ENCODE results near the gene CALCR.
"Not testable (repeated sequence)": the region's sequence is repeated elsewhere in the genome, so short reads cannot be mapped to it uniquely, and the experiment has no call there.

CALCR gene

DNA sequence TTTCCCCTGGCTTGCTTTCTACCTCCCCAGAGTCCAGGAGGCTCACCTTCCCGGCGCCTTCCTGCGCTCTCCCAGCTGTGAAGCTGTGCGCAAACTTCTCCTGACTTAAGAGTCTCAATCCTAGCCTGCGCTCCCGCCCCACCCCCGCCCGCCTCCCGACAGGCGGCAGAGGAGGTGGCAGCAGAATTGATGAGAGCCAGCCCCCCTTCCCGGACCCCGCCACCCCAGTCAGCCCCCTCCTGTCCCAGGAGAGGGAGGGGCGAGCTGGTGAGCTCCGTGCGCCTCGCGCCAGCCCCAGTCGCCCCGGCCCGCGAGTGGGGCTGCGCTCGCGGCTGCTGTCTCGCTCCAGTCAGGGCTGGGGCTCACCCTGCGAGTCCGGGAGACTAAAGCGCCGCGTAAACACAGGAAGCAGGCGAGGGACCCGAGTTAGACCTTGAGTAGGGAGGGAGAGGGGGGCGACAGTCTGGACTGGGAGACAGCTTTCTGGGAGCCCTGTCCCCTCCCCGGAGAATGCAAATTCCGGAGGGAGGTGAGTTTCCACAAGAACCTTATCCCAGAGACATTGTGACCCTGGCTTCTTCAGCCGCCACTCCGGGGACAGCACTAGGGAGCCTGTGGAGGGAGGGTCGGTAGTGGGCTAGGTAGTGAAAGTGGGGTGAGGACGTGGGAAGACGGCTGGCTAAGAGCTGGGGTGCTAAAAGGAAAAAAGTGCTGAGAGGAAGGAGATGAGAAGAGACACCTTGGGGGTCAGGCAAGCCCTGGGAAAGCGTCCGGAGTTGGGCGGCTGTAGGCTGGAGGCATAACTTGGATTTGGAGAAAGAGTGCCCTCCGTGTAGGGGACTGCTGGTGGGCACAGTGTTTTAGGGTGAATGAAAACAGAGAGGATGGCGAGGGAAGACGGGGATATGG, at the start of gene CALCR:
Gene CALCR (minus strand): TSS at position 79 of the 909 bp plus-strand sequence. CDS start 87,743 bp downstream, outside the sequence.
- no peak for DNase-seq

DNA sequence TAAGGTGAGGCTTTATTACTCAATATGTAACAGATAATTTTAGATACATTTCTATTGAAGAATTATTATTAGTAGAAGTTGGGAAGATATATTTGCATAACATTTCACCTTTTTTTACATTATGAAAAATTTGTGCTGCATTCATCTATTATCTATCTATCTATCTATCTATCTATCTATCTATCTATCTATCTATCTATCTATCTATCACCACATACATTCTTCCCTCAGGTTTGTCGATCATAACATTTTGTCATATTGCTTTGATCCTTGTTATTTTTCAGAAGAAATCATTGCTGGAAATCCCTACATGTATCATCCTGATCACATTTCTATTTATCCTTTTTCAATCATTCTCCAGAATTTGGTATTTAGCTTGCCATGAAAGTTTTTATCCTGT, 49.3 kb upstream of the CALCR start:
- no peak for DNase-seq

GRCh38 chr7:93622036-93623033, 47.8 kb upstream of the CALCR start:
- DNase-seq: peak; percentile 35

DNA sequence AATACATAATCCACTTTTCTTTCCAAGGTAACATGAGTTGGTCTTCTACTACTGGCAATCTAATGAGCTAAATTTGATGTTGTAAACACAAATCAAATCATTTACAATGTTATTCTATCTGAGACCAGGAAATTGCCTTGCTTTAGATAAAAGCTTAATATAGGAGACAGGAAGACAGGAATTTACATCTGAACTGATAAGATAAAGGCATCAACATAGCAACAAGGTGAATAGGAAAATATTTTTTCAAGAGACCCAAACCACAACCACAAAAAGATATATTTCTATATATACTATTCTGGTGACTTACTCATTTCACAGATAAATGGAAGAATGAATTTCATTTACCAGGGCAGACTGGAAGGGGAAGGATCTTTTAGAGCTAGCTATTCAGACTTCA, 46.3 kb upstream of the CALCR start:
- DNase-seq: no peak

GRCh38 chr7:93620057-93620456, 45.5 kb upstream of the CALCR start:
- DNase-seq: no peak

DNA sequence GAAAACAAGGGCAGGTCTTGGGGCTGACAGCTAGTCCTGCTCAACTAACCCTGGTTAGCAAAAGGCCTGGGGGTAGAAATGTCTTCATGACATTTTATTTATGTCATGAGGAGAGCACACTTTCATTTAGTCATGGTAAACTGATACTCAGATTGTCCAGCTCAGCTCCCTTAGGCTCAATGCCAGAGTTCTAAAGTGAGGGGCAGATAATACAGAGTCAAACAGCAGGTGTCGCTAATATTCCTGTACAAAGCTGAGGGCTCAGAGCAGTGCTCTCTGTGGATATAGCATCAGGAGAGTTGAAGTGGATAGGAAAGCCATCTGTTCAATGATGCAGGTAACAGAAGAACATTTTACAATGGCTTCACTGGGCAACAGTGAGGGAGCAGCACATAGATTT, 26.8 kb upstream of the CALCR start:
- peak; percentile 75 for DNase-seq

- no peak for DNase-seq
These were observed 19.7 kb upstream of the CALCR start for GRCh38 chr7:93594250-93594649.

- no peak for DNase-seq
These were observed 18.2 kb upstream of the CALCR start for GRCh38 chr7:93592588-93593266.

GRCh38 chr7:93591224-93592050, 16.9 kb upstream of the CALCR start:
- not testable (repeated sequence) for DNase-seq

DNA sequence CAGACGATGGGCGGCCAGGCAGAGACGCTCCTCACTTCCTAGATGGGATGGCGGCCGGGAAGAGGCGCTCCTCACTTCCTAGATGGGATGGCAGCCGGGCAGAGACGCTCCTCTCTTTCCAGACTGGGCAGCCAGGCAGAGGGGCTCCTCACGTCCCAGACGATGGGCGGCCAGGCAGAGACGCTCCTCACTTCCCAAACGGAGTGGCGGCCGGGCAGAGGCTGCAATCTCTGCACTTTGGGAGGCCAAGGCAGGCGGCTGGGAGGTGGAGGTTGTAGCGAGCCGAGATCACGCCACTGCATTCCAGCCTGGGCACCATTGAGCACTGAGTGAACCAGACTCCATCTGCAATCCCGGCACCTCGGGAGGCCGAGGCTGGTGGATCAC, 11.9 kb upstream of the CALCR start:
- DNase-seq: not testable (repeated sequence)

GRCh38 chr7:93585694-93586478, 11.4 kb upstream of the CALCR start:
- DNase-seq: not testable (repeated sequence)

DNA sequence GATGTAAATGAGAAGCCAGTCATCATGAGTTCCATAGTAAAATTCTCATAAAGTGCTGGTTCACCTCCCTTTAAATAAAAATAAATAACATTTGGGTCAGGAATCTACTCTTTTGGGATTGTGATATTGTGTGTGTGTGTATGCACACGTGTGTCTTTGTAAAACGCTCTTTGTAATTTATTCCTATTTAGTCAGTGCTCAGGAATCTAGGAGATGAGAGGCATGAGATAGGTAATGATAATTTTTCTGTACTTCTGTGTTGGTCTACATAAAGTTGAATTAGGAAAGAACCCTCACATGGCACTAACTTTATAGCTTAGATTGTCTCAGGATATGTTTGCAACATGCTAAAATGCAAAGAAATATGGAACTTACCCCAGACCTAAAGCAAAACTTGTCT, 4.9 kb upstream of the CALCR start:
- no peak for DNase-seq

GRCh38 chr7:93578762-93579161, 4.2 kb upstream of the CALCR start:
- no peak for DNase-seq

DNA sequence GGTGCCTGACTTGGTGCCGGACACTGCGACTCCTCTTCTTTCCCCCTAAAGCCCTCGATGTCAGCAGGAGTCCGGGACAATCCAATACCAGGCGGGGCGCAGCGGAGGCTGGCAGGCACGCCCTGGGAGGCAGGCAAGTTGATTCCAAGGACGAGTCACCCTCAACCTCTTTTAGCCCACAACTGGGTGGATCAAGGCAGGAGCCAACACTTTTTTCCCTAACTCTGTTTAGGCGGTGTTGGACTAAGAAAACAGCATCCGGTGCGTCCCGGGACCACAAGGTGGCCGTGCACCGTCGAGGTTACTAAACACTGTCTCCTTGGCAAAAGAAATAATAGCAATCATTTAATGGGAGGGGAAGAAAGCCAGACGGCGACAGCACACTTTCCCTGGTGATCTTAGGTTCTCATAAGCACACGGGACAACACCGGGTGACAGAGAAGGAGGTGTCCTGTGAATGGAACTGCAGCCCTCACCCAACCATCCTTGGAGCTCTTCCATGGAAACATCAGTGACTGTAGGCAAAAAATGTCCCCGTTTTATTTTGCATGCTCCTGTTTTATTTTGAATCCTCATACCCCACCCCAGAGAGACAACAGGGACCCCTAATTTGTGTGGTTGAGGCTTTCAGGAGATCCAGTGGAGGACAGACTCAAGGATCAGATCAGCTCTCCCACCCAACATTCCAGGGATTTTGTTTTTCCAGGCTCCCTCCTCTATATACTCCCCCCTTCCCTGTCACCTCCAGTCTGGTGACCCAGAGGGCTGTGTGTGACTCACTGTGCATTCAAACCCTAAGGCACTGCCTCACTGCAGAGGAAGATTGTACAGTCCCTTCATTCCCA, 1.3 kb upstream of the CALCR start:
- no peak for DNase-seq

- DNase-seq: no peak
These were observed 267 bp downstream of the CALCR start for GRCh38 chr7:93574269-93574645.

- DNase-seq: no peak
These were observed 5.3 kb downstream of the CALCR start for GRCh38 chr7:93569189-93569588.

DNA sequence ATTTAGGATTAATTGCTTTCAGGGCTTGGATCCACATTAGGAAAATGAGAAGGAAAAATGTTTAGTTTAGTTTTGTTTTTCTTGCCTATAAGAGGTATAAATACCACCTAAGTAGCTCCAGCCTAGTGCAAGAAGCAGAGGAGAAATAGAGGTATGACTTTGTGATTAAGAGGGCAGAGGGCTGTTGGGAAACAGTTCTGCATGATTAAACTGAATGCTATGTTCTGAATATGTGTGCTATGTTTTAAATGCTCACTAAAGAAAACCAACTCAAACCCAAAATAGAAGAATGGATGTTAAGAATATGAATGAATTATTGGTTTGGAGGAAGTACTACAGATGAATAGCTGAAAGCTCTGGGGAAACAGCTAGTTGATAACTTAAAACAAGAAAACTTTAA, 7.6 kb downstream of the CALCR start:
- no peak for DNase-seq

- no peak for DNase-seq
These were observed 10.9 kb downstream of the CALCR start for GRCh38 chr7:93563584-93563983.

GRCh38 chr7:93562936-93563335, 11.6 kb downstream of the CALCR start:
- DNase-seq: no peak

DNA sequence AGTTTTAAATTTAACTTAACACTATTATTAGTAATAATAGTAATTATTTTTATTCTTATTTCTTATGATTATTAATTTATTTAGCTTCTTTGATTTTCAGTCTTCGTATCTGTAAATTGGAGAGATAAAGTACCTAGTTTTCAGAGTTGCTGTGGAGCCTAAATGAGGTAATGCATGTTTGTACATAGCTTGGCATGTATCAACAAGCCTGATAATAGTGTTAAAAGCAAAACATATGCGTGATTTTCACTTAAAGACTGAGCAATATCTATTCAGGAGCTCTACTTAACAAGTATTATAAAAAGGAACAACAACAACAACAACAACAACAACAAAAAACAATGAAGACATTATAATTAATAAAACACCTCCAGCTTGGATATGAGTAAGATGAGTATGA, 12.4 kb downstream of the CALCR start:
- no peak for DNase-seq

Data from NCI-H524 treated with DMSO at 0.1 percent for 48 hours (cell line).